ENCODE results near the gene ANKIB1.

Gene ANKIB1

GRCh38 chr7:92313055-92313454, 67.3 kb downstream of the ANKIB1 start:
- Histone ChIP-seq H3K4me3 (ENCODE audit: low read length) (no peak overlapping the region), H3K9me3 (ENCODE audit: low read length) (no peaks in the 10 kb centered on the region), H2AFZ (ENCODE audit: low read depth, low read length) (no peak overlapping the region)

GRCh38 chr7:92319243-92319642, 73.5 kb downstream of the ANKIB1 start:
- Histone ChIP-seq H2AFZ (ENCODE audit: low read depth, low read length) (no peak overlapping the region), H3K9me3 (ENCODE audit: low read length) (no peaks in the 10 kb centered on the region), H3K4me3 (ENCODE audit: low read length) (no peak overlapping the region), H3K27me3 (ENCODE audit: insufficient read depth, low read length) (no peaks in the 10 kb centered on the region), H3K4me1 (ENCODE audit: insufficient read depth, low read length) (no peaks in the 10 kb centered on the region), H3K36me3 (ENCODE audit: insufficient read depth, low read length) (peaks cover 9% of the 10 kb centered on the region)

More at GRCh38 chr7:92313055-92313454, 67.3 kb downstream of the ANKIB1 start:
- Histone ChIP-seq H3K27me3 (ENCODE audit: insufficient read depth, low read length) (no peaks in the 10 kb centered on the region), H3K36me3 (ENCODE audit: insufficient read depth, low read length) (peaks cover 11% of the 10 kb centered on the region), H3K4me1 (ENCODE audit: insufficient read depth, low read length) (no peaks in the 10 kb centered on the region)

- Histone ChIP-seq H2AFZ (ENCODE audit: low read depth, low read length) (no peak overlapping the region), H3K4me1 (ENCODE audit: insufficient read depth, low read length) (no peaks in the 10 kb centered on the region), H3K27me3 (ENCODE audit: insufficient read depth, low read length) (no peaks in the 10 kb centered on the region), H3K9me3 (ENCODE audit: low read length) (no peaks in the 10 kb centered on the region), H3K4me3 (ENCODE audit: low read length) (no peak overlapping the region), H3K36me3 (ENCODE audit: insufficient read depth, low read length) (peaks cover 19% of the 10 kb centered on the region)
Observed at GRCh38 chr7:92325173-92325572, 79.4 kb downstream of the ANKIB1 start.

GRCh38 chr7:92325858-92326257, 80.1 kb downstream of the ANKIB1 start:
- Histone ChIP-seq H3K27me3 (ENCODE audit: insufficient read depth, low read length) (no peaks in the 10 kb centered on the region), H2AFZ (ENCODE audit: low read depth, low read length) (no peak overlapping the region), H3K9me3 (ENCODE audit: low read length) (no peaks in the 10 kb centered on the region), H3K4me3 (ENCODE audit: low read length) (no peak overlapping the region), H3K36me3 (ENCODE audit: insufficient read depth, low read length) (peaks cover 16% of the 10 kb centered on the region), H3K4me1 (ENCODE audit: insufficient read depth, low read length) (no peaks in the 10 kb centered on the region)

- H3K4me1 ChIP-seq (ENCODE audit: insufficient read depth, low read length): no peaks in the 10 kb centered on the region
- no peak overlapping the region for H3K4me3 ChIP-seq (ENCODE audit: low read length)
- no peaks in the 10 kb centered on the region for H3K27me3 ChIP-seq (ENCODE audit: insufficient read depth, low read length)
- H3K9me3 ChIP-seq (ENCODE audit: low read length): no peaks in the 10 kb centered on the region
- H3K36me3 ChIP-seq (ENCODE audit: insufficient read depth, low read length): peaks cover 34% of the 10 kb centered on the region
- no peak overlapping the region for H2AFZ ChIP-seq (ENCODE audit: low read depth, low read length)
Observed at GRCh38 chr7:92330835-92331438, 85.2 kb downstream of the ANKIB1 start.

- Histone ChIP-seq H3K4me3 (ENCODE audit: low read length) (no peak overlapping the region), H3K4me1 (ENCODE audit: insufficient read depth, low read length) (no peaks in the 10 kb centered on the region), H3K36me3 (ENCODE audit: insufficient read depth, low read length) (peaks cover 34% of the 10 kb centered on the region), H3K27me3 (ENCODE audit: insufficient read depth, low read length) (no peaks in the 10 kb centered on the region), H2AFZ (ENCODE audit: low read depth, low read length) (no peak overlapping the region), H3K9me3 (ENCODE audit: low read length) (no peaks in the 10 kb centered on the region)
Observed at GRCh38 chr7:92331508-92331907, 85.7 kb downstream of the ANKIB1 start.

- Histone ChIP-seq H3K4me3 (ENCODE audit: low read length) (no peak overlapping the region), H3K9me3 (ENCODE audit: low read length) (no peaks in the 10 kb centered on the region), H2AFZ (ENCODE audit: low read depth, low read length) (no peak overlapping the region), H3K27me3 (ENCODE audit: insufficient read depth, low read length) (no peaks in the 10 kb centered on the region), H3K4me1 (ENCODE audit: insufficient read depth, low read length) (no peaks in the 10 kb centered on the region), H3K36me3 (ENCODE audit: insufficient read depth, low read length) (peaks cover 34% of the 10 kb centered on the region)
Observed at GRCh38 chr7:92332782-92333181, 87.0 kb downstream of the ANKIB1 start.

GRCh38 chr7:92333866-92334265, 88.1 kb downstream of the ANKIB1 start:
- Histone ChIP-seq H3K9me3 (ENCODE audit: low read length) (no peaks in the 10 kb centered on the region), H3K36me3 (ENCODE audit: insufficient read depth, low read length) (peaks cover 28% of the 10 kb centered on the region), H3K4me3 (ENCODE audit: low read length) (no peak overlapping the region), H3K27me3 (ENCODE audit: insufficient read depth, low read length) (no peaks in the 10 kb centered on the region), H3K4me1 (ENCODE audit: insufficient read depth, low read length) (no peaks in the 10 kb centered on the region), H2AFZ (ENCODE audit: low read depth, low read length) (no peak overlapping the region)

GRCh38 chr7:92335574-92335973, 89.8 kb downstream of the ANKIB1 start:
- Histone ChIP-seq H3K9me3 (ENCODE audit: low read length) (no peaks in the 10 kb centered on the region), H3K4me3 (ENCODE audit: low read length) (no peak overlapping the region), H3K36me3 (ENCODE audit: insufficient read depth, low read length) (peaks cover 18% of the 10 kb centered on the region), H3K27me3 (ENCODE audit: insufficient read depth, low read length) (no peaks in the 10 kb centered on the region), H2AFZ (ENCODE audit: low read depth, low read length) (no peak overlapping the region), H3K4me1 (ENCODE audit: insufficient read depth, low read length) (no peaks in the 10 kb centered on the region)

- H3K4me1 ChIP-seq (ENCODE audit: insufficient read depth, low read length): no peaks in the 10 kb centered on the region
- no peak overlapping the region for H2AFZ ChIP-seq (ENCODE audit: low read depth, low read length)
- no peaks in the 10 kb centered on the region for H3K9me3 ChIP-seq (ENCODE audit: low read length)
- H3K4me3 ChIP-seq (ENCODE audit: low read length): no peak overlapping the region
- peaks cover 16% of the 10 kb centered on the region for H3K36me3 ChIP-seq (ENCODE audit: insufficient read depth, low read length)
- H3K27me3 ChIP-seq (ENCODE audit: insufficient read depth, low read length): no peaks in the 10 kb centered on the region
Observed at GRCh38 chr7:92336662-92337340, 91.0 kb downstream of the ANKIB1 start.

- Histone ChIP-seq H3K4me1 (ENCODE audit: insufficient read depth, low read length) (no peaks in the 10 kb centered on the region), H3K4me3 (ENCODE audit: low read length) (no peak overlapping the region), H3K9me3 (ENCODE audit: low read length) (no peaks in the 10 kb centered on the region), H3K36me3 (ENCODE audit: insufficient read depth, low read length) (peaks cover 10% of the 10 kb centered on the region), H3K27me3 (ENCODE audit: insufficient read depth, low read length) (no peaks in the 10 kb centered on the region), H2AFZ (ENCODE audit: low read depth, low read length) (no peak overlapping the region)
Observed at GRCh38 chr7:92340016-92340415, 94.2 kb downstream of the ANKIB1 start.

GRCh38 chr7:92343714-92344113, 97.9 kb downstream of the ANKIB1 start:
- Histone ChIP-seq H3K36me3 (ENCODE audit: insufficient read depth, low read length) (peaks cover 30% of the 10 kb centered on the region), H3K27me3 (ENCODE audit: insufficient read depth, low read length) (no peaks in the 10 kb centered on the region), H2AFZ (ENCODE audit: low read depth, low read length) (no peak overlapping the region), H3K9me3 (ENCODE audit: low read length) (no peaks in the 10 kb centered on the region), H3K4me1 (ENCODE audit: insufficient read depth, low read length) (no peaks in the 10 kb centered on the region), H3K4me3 (ENCODE audit: low read length) (no peak overlapping the region)

GRCh38 chr7:92352009-92352408, 106.2 kb downstream of the ANKIB1 start:
- peaks cover 47% of the 10 kb centered on the region for H3K36me3 ChIP-seq (ENCODE audit: insufficient read depth, low read length)
- no peak overlapping the region for H2AFZ ChIP-seq (ENCODE audit: low read depth, low read length)
- H3K4me3 ChIP-seq (ENCODE audit: low read length): no peak overlapping the region
- H3K27me3 ChIP-seq (ENCODE audit: insufficient read depth, low read length): no peaks in the 10 kb centered on the region
- no peaks in the 10 kb centered on the region for H3K9me3 ChIP-seq (ENCODE audit: low read length)
- no peaks in the 10 kb centered on the region for H3K4me1 ChIP-seq (ENCODE audit: insufficient read depth, low read length)

GRCh38 chr7:92354214-92354613, 108.4 kb downstream of the ANKIB1 start:
- Histone ChIP-seq H3K27me3 (ENCODE audit: insufficient read depth, low read length) (no peaks in the 10 kb centered on the region), H3K4me3 (ENCODE audit: low read length) (no peak overlapping the region), H3K9me3 (ENCODE audit: low read length) (no peaks in the 10 kb centered on the region), H3K36me3 (ENCODE audit: insufficient read depth, low read length) (peaks cover 41% of the 10 kb centered on the region), H2AFZ (ENCODE audit: low read depth, low read length) (no peak overlapping the region), H3K4me1 (ENCODE audit: insufficient read depth, low read length) (no peaks in the 10 kb centered on the region)

All from neuron (in vitro differentiated cells).